HepG2 (cell line): ENCODE measurements around the gene ATP2A2. TPM values are rescaled to one million over a fixed set of nuclear protein-coding genes. Genes with fewer than 3 reads are reported as not detected.
A peak's percentile ranks its signal among the peaks of the same experiment; 100 is the strongest.

ENCODE experiments used
- AFF4 ChIP-seq: sonication (generic); formaldehyde crosslinking; IDR thresholded peaks from 2 replicates; pipeline ENCODE4 v1.4.0; 2020; ENCODE audit warnings: missing genetic modification reagents
- ATF7 ChIP-seq, 2 experiments: fragments of 450-650 bp in 1 of 2; sonication (generic) in 1 of 2; formaldehyde crosslinking in 1 of 2; IDR thresholded peaks; 2 replicates each; pipeline versions ENCODE4 v1.4.0 to v1.6.1; 2016 to 2020; ENCODE audit warnings: antibody characterized with exemption in 1 of 2, mild to moderate bottlenecking in 1 of 2, missing genetic modification reagents in 1 of 2
- ATF7-NPFF ChIP-seq: sonication (generic); formaldehyde crosslinking; IDR thresholded peaks from 2 replicates; pipeline ENCODE4 v1.8.1; 2023; ENCODE audit warnings: mild to moderate bottlenecking, low read depth, missing genetic modification reagents, moderate library complexity
- NFE2 ChIP-seq: sonication (generic); formaldehyde crosslinking; IDR thresholded peaks from 2 replicates; pipeline ENCODE4 v1.4.0; 2020; ENCODE audit warnings: missing genetic modification reagents
- ONECUT2 ChIP-seq: sonication (generic); formaldehyde crosslinking; IDR thresholded peaks from 2 replicates; pipeline ENCODE4 v1.4.0; 2020; ENCODE audit warnings: missing genetic modification reagents
- PITX1 ChIP-seq: sonication (generic); formaldehyde crosslinking; IDR thresholded peaks from 2 replicates; pipeline ENCODE4 v1.5.1; 2020; ENCODE audit warnings: mild to moderate bottlenecking, missing genetic modification reagents
- SOX13 ChIP-seq, 3 experiments: fragments of 450-650 bp in 1 of 3; sonication (generic) in 1 of 3; formaldehyde crosslinking in 1 of 3; IDR thresholded peaks in 2 of 3; conservative IDR thresholded peaks in 1 of 3; 2 replicates each; pipeline versions ENCODE4 v1.5.0 to v1.6.1; 2016 to 2020; ENCODE audit warnings: antibody characterized with exemption in 1 of 3, mild to moderate bottlenecking in 1 of 3, missing compliant biosample characterization in 1 of 3, missing genetic modification reagents in 1 of 3, moderate library complexity in 1 of 3
- U2AF2 ChIP-seq: fragments of 200-400 bp; formaldehyde crosslinking; IDR thresholded peaks from 2 replicates; pipeline ENCODE4 v1.6.1; 2017; ENCODE audit warnings: low read depth, mild to moderate bottlenecking, low read length
- ZEB1 ChIP-seq: IDR thresholded peaks from 2 replicates; pipeline ENCODE4 v1.6.1; 2012; ENCODE audit warnings: mild to moderate bottlenecking, low read depth, inconsistent platforms; ENCODE audit not compliant: insufficient replicate concordance
- ZNF264 ChIP-seq: sonication (generic); formaldehyde crosslinking; IDR thresholded peaks from 2 replicates; pipeline ENCODE4 v1.4.0; 2020; ENCODE audit warnings: missing genetic modification reagents
- ZNF292 ChIP-seq: sonication (generic); formaldehyde crosslinking; IDR thresholded peaks from 2 replicates; pipeline ENCODE4 v1.8.1; 2022; ENCODE audit warnings: mild to moderate bottlenecking, low read depth, missing genetic modification reagents, borderline replicate concordance
- ZNF331 ChIP-seq: sonication (generic); formaldehyde crosslinking; IDR thresholded peaks from 2 replicates; pipeline ENCODE4 v1.4.0; 2020; ENCODE audit warnings: missing genetic modification reagents
- polyA plus RNA-seq, 8 experiments: library from polyadenylated mRNA; depleted of rRNA in 3 of 8; stranded (reverse) in 7 of 8; unstranded in 1 of 8; fragments of >200 nt; fragmentation: Illumina TruSeq in 4 of 8; extraction: Trizol in 4 of 8; gene quantifications; 2 replicates each; pipeline versions ENCODE4 v1.2.1 to v1.2.3, GENCODE V29; 2011 to 2016; ENCODE audit warnings: low read depth in 4 of 8, missing spikeins in 1 of 8, mixed read lengths in 1 of 8; ENCODE audit not compliant: insufficient read depth in 1 of 8
- total RNA-seq, 5 experiments: library from RNA; depleted of rRNA; stranded (reverse); fragments of >200 nt; fragmentation: Illumina TruSeq; extraction: Trizol; gene quantifications; 2 replicates each; pipeline ENCODE4 v1.2.3, GENCODE V29; 2016; ENCODE audit warnings: low read depth in 1 of 5
- TF ChIP-seq, protein P1 (sequence below): sonication (generic); formaldehyde crosslinking; IDR thresholded peaks from one replicate; pipeline ENCODE4 v1.5.1; 2020; ENCODE audit warnings: mild to moderate bottlenecking, missing genetic modification reagents; ENCODE audit errors: not compliant biosample characterization
- TF ChIP-seq, protein P2 (sequence below): IDR thresholded peaks from 2 replicates; pipeline ENCODE4 v1.6.1; 2016

The ATP2A2 gene
- total and polyA plus RNA-seq, 2 of the 13 experiments (the other 11 are each of a cell fraction or from before 2014, with no cell fraction given) = 35.4 to 85.5 TPM

DNA sequence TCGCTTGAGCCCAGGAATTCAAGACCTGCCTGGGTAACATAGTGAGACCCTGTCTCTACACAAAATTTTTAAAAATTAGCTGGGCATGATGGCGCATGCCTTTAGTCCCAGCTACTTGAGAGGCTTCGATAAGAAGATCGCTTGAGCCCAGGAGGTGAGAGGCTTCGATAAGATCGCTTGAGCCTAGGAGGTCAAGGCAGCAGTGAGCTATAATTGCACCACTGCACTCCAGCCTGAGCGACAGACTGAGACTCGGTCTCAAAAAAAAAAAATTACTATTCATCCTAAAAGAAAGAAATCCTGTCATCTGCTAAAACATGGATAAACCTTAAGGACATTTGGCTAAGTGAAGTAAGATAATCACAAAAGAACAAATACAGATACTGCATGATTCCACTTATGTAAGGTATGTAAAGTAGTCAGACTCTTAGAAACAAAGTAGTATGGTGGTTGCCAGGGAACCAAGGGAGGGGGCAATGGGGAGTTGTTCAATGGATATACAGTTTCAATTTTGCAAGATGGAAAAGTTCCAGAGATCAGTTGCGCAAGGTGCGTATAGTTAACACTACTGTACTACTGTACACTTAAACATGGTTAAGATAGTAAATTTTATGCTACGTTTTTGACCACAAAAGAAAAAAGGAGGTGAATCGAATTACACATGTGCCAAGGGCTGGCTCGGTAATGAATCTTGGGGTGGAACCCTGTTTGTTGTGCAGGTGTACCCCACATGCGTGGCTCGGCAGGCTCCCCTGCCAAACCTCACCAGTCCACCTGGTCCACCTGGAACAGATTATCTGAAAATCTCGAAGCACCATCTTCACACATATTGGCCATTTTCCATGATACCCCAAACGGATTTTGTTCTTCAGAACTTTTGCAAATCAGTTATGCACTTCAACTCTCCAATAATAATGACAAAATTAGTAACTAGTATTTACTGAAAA lies 18.3 kb upstream of the ATP2A2 start (continued):
- TF ChIP-seq, protein P1, sequence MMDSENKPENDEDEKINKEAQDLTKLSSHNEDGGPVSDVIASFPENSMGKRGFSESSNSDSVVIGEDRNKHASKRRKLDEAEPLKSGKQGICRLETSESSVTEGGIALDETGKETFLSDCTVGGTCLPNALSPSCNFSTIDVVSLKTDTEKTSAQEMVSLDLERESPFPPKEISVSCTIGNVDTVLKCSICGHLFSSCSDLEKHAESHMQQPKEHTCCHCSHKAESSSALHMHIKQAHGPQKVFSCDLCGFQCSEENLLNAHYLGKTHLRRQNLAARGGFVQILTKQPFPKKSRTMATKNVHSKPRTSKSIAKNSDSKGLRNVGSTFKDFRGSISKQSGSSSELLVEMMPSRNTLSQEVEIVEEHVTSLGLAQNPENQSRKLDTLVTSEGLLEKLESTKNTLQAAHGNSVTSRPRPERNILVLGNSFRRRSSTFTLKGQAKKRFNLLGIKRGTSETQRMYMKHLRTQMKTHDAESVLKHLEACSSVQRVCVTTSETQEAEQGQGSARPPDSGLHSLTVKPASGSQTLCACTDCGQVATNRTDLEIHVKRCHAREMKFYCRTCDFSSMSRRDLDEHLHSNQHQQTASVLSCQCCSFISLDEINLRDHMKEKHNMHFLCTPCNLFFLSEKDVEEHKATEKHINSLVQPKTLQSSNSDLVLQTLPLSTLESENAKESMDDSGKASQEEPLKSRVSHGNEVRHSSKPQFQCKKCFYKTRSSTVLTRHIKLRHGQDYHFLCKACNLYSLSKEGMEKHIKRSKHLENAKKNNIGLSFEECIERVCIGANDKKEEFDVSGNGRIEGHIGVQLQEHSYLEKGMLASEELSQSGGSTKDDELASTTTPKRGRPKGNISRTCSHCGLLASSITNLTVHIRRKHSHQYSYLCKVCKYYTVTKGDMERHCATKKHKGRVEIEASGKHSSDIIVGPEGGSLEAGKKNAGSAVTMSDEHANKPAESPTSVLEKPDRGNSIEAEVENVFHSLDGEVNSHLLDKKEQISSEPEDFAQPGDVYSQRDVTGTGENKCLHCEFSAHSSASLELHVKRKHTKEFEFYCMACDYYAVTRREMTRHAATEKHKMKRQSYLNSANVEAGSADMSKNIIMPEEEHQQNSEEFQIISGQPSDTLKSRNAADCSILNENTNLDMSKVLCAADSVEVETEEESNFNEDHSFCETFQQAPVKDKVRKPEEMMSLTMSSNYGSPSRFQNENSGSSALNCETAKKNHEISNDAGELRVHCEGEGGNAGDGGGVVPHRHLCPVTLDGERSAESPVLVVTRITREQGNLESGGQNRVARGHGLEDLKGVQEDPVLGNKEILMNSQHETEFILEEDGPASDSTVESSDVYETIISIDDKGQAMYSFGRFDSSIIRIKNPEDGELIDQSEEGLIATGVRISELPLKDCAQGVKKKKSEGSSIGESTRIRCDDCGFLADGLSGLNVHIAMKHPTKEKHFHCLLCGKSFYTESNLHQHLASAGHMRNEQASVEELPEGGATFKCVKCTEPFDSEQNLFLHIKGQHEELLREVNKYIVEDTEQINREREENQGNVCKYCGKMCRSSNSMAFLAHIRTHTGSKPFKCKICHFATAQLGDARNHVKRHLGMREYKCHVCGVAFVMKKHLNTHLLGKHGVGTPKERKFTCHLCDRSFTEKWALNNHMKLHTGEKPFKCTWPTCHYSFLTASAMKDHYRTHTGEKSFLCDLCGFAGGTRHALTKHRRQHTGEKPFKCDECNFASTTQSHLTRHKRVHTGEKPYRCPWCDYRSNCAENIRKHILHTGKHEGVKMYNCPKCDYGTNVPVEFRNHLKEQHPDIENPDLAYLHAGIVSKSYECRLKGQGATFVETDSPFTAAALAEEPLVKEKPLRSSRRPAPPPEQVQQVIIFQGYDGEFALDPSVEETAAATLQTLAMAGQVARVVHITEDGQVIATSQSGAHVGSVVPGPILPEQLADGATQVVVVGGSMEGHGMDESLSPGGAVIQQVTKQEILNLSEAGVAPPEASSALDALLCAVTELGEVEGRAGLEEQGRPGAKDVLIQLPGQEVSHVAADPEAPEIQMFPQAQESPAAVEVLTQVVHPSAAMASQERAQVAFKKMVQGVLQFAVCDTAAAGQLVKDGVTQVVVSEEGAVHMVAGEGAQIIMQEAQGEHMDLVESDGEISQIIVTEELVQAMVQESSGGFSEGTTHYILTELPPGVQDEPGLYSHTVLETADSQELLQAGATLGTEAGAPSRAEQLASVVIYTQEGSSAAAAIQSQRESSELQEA (CRISPR knock-in tag) = no peak
- TF ChIP-seq ZNF331 (no peak), ONECUT2 (CRISPR knock-in tag) (no peak), ATF7-NPFF (CRISPR knock-in tag) (no peak), SOX13 (IDR thresholded peaks at IDR 0.05) (no peak), SOX13 (CRISPR knock-in tag; conservative IDR thresholded peaks at IDR 0.05 in 1 of 2, IDR thresholded peaks at IDR 0.05 in 1 of 2) (peak in 1 of 2 experiments; percentile 32; a peak in 1 of 4 replicates), ZEB1 (no peak), ZNF292 (CRISPR knock-in tag) (no peak), ZNF264 (no peak), AFF4 (CRISPR knock-in tag) (no peak), U2AF2 (no peak), ATF7 (IDR thresholded peaks at IDR 0.05) (no peak), ATF7 (CRISPR knock-in tag; IDR thresholded peaks at IDR 0.05) (no peak), NFE2 (CRISPR knock-in tag) (no peak), PITX1 (no peak)
- TF ChIP-seq, protein P2, sequence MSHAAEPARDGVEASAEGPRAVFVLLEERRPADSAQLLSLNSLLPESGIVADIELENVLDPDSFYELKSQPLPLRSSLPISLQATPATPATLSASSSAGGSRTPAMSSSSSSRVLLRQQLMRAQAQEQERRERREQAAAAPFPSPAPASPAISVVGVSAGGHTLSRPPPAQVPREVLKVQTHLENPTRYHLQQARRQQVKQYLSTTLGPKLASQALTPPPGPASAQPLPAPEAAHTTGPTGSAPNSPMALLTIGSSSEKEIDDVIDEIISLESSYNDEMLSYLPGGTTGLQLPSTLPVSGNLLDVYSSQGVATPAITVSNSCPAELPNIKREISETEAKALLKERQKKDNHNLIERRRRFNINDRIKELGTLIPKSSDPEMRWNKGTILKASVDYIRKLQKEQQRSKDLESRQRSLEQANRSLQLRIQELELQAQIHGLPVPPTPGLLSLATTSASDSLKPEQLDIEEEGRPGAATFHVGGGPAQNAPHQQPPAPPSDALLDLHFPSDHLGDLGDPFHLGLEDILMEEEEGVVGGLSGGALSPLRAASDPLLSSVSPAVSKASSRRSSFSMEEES (CRISPR knock-in tag) = no peak
